H9 (cell line): ENCODE measurements around the gene NAP1L1. TPM values are rescaled to one million over a fixed set of nuclear protein-coding genes. Genes with fewer than 3 reads are reported as not detected.

Experiments used
- DNase-seq: peaks from one replicate; pipeline ENCODE4 v3.0.0-alpha.2; 2017
- H2AFZ ChIP-seq: one replicate; pipeline ENCODE4 v1.6.1; 2013; ENCODE audit warnings: mild to moderate bottlenecking, low read length, control low read depth, moderate library complexity
- H2AK5ac ChIP-seq: 2 replicates; pipeline ENCODE4 v1.6.1; 2013; ENCODE audit warnings: low read length, control low read depth, mixed read lengths; ENCODE audit not compliant: insufficient read length
- H2BK120ac ChIP-seq: one replicate; pipeline ENCODE4 v1.6.1; 2013; ENCODE audit warnings: low read depth, mild to moderate bottlenecking, low read length, control low read depth, inconsistent platforms; ENCODE audit not compliant: poor library complexity, severe bottlenecking
- H2BK12ac ChIP-seq: 2 replicates; pipeline ENCODE4 v1.6.1; 2013; ENCODE audit warnings: low read length, control low read depth, mixed read lengths, low read depth; ENCODE audit not compliant: insufficient read length
- H2BK15ac ChIP-seq: 2 replicates; pipeline ENCODE4 v1.6.1; 2013; ENCODE audit warnings: low read depth, low read length, control low read depth
- H2BK20ac ChIP-seq: one replicate; pipeline ENCODE4 v1.6.1; 2013; ENCODE audit warnings: low read depth, mild to moderate bottlenecking, low read length, control low read depth, inconsistent platforms; ENCODE audit not compliant: poor library complexity, severe bottlenecking
- H2BK5ac ChIP-seq: 2 replicates; pipeline ENCODE4 v1.6.1; 2013; ENCODE audit warnings: low read length, control low read depth, mixed read lengths; ENCODE audit not compliant: insufficient read length
- H3K14ac ChIP-seq: 2 replicates; pipeline ENCODE4 v1.6.1; 2013; ENCODE audit warnings: low read length, control low read depth; ENCODE audit not compliant: insufficient read depth
- H3K18ac ChIP-seq: 2 replicates; pipeline ENCODE4 v1.6.1; 2013; ENCODE audit warnings: low read depth, mild to moderate bottlenecking, mixed read lengths, low read length, control low read depth; ENCODE audit not compliant: insufficient read length
- H3K23ac ChIP-seq: 2 replicates; pipeline ENCODE4 v1.6.1; 2013; ENCODE audit warnings: low read length, control low read depth, mixed read lengths, low read depth; ENCODE audit not compliant: insufficient read length
- H3K23me2 ChIP-seq: 2 replicates; pipeline ENCODE4 v1.6.1; 2013; ENCODE audit warnings: low read depth, mild to moderate bottlenecking, mixed read lengths, low read length, control low read depth; ENCODE audit not compliant: insufficient read length, poor library complexity, severe bottlenecking
- H3K27ac ChIP-seq: 2 replicates; pipeline ENCODE4 v1.5.1; 2013; ENCODE audit warnings: low read length, control low read depth, mixed read lengths, low read depth; ENCODE audit not compliant: insufficient read length
- H3K27me3 ChIP-seq: 2 replicates; pipeline ENCODE4 v1.6.1; 2013; ENCODE audit warnings: low read length, control low read depth, inconsistent platforms; ENCODE audit not compliant: insufficient read depth
- H3K4ac ChIP-seq: 2 replicates; pipeline ENCODE4 v1.6.1; 2013; ENCODE audit warnings: low read depth, mild to moderate bottlenecking, control low read depth, inconsistent platforms, low read length, moderate library complexity
- H3K4me1 ChIP-seq: 2 replicates; pipeline ENCODE4 v1.6.1; 2013; ENCODE audit warnings: low read length, control low read depth, inconsistent platforms; ENCODE audit not compliant: insufficient read depth
- H3K4me2 ChIP-seq: 2 replicates; pipeline ENCODE4 v1.6.1; 2013; ENCODE audit warnings: low read length, control low read depth, mixed read lengths; ENCODE audit not compliant: insufficient read length, insufficient read depth
- H3K56ac ChIP-seq: 2 replicates; pipeline ENCODE4 v1.6.1; 2013; ENCODE audit warnings: low read depth, mild to moderate bottlenecking, mixed read lengths, low read length, control low read depth; ENCODE audit not compliant: insufficient read length
- H3K79me1 ChIP-seq: 2 replicates; pipeline ENCODE4 v1.6.1; 2013; ENCODE audit warnings: low read depth, mild to moderate bottlenecking, moderate library complexity, low read length, control low read depth, inconsistent platforms; ENCODE audit not compliant: insufficient read depth, poor library complexity, severe bottlenecking
- H3K79me2 ChIP-seq: 2 replicates; pipeline ENCODE4 v1.6.1; 2013; ENCODE audit warnings: low read length, control low read depth, inconsistent platforms; ENCODE audit not compliant: insufficient read depth
- H3K9ac ChIP-seq: 2 replicates; pipeline ENCODE4 v1.6.1; 2013; ENCODE audit warnings: low read length, control low read depth, mixed read lengths; ENCODE audit not compliant: insufficient read length; ENCODE audit errors: extremely low read depth
- H3K9me3 ChIP-seq: one replicate; pipeline ENCODE4 v1.6.1; 2013; ENCODE audit warnings: low read depth, low read length, inconsistent platforms; ENCODE audit not compliant: control insufficient read depth
- H3T11ph ChIP-seq: one replicate; pipeline ENCODE4 v1.6.1; 2013; ENCODE audit warnings: mild to moderate bottlenecking, low read length, control low read depth, inconsistent platforms
- H4K20me1 ChIP-seq: one replicate; pipeline ENCODE4 v1.6.1; 2013; ENCODE audit not compliant: control insufficient read depth, insufficient read length, insufficient read depth
- H4K5ac ChIP-seq: 2 replicates; pipeline ENCODE4 v1.6.1; 2013; ENCODE audit warnings: low read depth, mild to moderate bottlenecking, mixed read lengths, low read length, control low read depth; ENCODE audit not compliant: insufficient read length
- H4K8ac ChIP-seq: replicated peaks from 2 replicates; pipeline ENCODE4 v1.6.1; 2013; ENCODE audit warnings: low read length, control low read depth, mixed read lengths, low read depth; ENCODE audit not compliant: insufficient read length
- H4K91ac ChIP-seq: 2 replicates; pipeline ENCODE4 v1.6.1; 2013; ENCODE audit warnings: low read depth, mild to moderate bottlenecking, moderate library complexity, mixed read lengths, low read length, control low read depth; ENCODE audit not compliant: insufficient read length
- H3K27ac Mint-ChIP-seq, 3 experiments: 2 replicates in 2 of 3; 3 replicates in 1 of 3; pipeline ENCODE4 v1.8.0; 2020 to 2021; ENCODE audit warnings: mixed read lengths in 3 of 3, mild to moderate bottlenecking in 1 of 3, moderate library complexity in 1 of 3
- H3K27me3 Mint-ChIP-seq: 2 replicates; pipeline ENCODE4 v1.8.0; 2021; ENCODE audit warnings: low read depth, mild to moderate bottlenecking, moderate library complexity, mixed read lengths
- H3K36me3 Mint-ChIP-seq, 3 experiments: 2 replicates in 2 of 3; 3 replicates in 1 of 3; pipeline ENCODE4 v1.8.0; 2020 to 2021; ENCODE audit warnings: low read depth in 3 of 3, mixed read lengths in 3 of 3; ENCODE audit not compliant: insufficient read depth in 1 of 3
- H3K4me1 Mint-ChIP-seq, 2 experiments: 2 replicates each; pipeline ENCODE4 v1.8.0; 2020; ENCODE audit warnings: mixed read lengths in 2 of 2
- H3K4me3 Mint-ChIP-seq, 2 experiments: 2 replicates in 1 of 2; 3 replicates in 1 of 2; pipeline ENCODE4 v1.8.0; 2020 to 2021; ENCODE audit warnings: mild to moderate bottlenecking in 2 of 2, mixed read lengths in 2 of 2, moderate library complexity in 1 of 2
- H3K9me3 Mint-ChIP-seq, 2 experiments: 2 replicates in 1 of 2; 3 replicates in 1 of 2; pipeline ENCODE4 v1.8.0; 2020; ENCODE audit warnings: mild to moderate bottlenecking in 2 of 2, mixed read lengths in 2 of 2, moderate library complexity in 1 of 2
- CTCF ChIP-seq: fragments of 200-600 bp; sonication (generic); conservative IDR thresholded peaks from 3 replicates; pipeline ENCODE4 v1.8.0; 2021; ENCODE audit warnings: antibody characterized with exemption, mild to moderate bottlenecking
- WGBS: extraction: QIAGEN DNeasy Blood & Tissue Kit; methylation state at CpG from one replicate; pipeline ENCODE4 v1.1.7; 2013; ENCODE audit warnings: missing lambda C conversion rate, low lambda C conversion rate, mixed read lengths; ENCODE audit not compliant: insufficient read length; ENCODE audit errors: extremely low coverage; 5-methylcytosine and 5-hydroxymethylcytosine counted together
- total RNA-seq: library from RNA; stranded (reverse); gene quantifications from 2 replicates; pipeline ENCODE4 v1.2.1, GENCODE V29; 2021

The NAP1L1 gene
- total RNA-seq, 1 experiment from 2014 or later: 1,012 TPM

DNA sequence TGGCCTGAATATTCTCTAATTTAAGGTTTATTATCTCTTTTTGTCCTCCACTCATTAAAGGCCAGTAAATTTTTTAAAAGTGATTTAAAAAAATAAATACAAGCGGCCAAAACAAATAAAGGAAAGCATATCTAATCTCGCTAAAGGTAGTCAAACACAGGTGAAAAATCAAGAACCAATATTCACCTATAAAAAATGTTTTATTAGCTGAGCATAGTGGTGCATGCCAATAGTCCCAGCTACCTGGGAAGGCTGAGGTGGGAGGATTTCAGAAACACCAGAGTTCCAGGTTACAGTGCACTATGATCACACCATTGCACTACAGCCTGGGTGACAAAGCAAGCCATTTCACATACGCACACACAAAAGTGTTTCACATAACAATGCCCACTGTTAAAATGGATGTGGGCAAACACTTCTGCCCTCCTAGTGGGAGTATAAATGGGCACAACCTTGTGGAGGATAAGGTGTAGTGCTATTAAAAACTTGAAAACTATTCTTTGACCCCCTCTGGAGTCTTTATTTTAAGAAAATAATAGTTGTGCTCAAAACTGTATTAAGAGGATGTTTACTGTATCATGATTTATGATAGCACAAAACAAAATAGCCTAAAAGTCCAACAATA is 32.7 kb upstream of the NAP1L1 start:
- Histone ChIP-seq H4K8ac (no peak overlapping the region), H2BK5ac (no peak overlapping the region), H3K4ac (no peak overlapping the region), H3K79me2 (no peaks in the 10 kb centered on the region), H3K4me1 (no peaks in the 10 kb centered on the region), H3K14ac (no peak overlapping the region), H3K27me3 (no peaks in the 10 kb centered on the region), H3K56ac (no peak overlapping the region), H2BK15ac (no peak overlapping the region), H3K9ac (no peak overlapping the region), H3K23me2 (no peaks in the 10 kb centered on the region), H3K27ac (no peak overlapping the region), H3K23ac (no peak overlapping the region), H4K5ac (no peak overlapping the region), H3K9me3 (no peaks in the 10 kb centered on the region), H2AK5ac (no peak overlapping the region), H3K4me2 (no peak overlapping the region), H2BK120ac (no peak overlapping the region), H3K18ac (no peak overlapping the region), H3K79me1 (no peaks in the 10 kb centered on the region), H4K20me1 (no peaks in the 10 kb centered on the region), H2BK20ac (no peak overlapping the region), H2AFZ (no peak overlapping the region), H3T11ph (no peak overlapping the region), H4K91ac (no peak overlapping the region), H2BK12ac (no peak overlapping the region)
- no peaks in the 10 kb centered on the region for H3K9me3 Mint-ChIP-seq
- peak; percentile 22; the same call in 2 of the 3 replicates for TF ChIP-seq CTCF
- H3K4me3 Mint-ChIP-seq: no peak overlapping the region
- H3K27ac Mint-ChIP-seq: no peak overlapping the region
- peaks cover 2% of the 10 kb centered on the region in 2 experiments; a peak in 1 of 4 replicates for H3K4me1 Mint-ChIP-seq
- WGBS: no CpG with 5 or more reads among the region's 3 CpGs
- no peak for DNase-seq
- H3K36me3 Mint-ChIP-seq: no peaks in the 10 kb centered on the region; a peak in 1 of 7 replicates
- no peaks in the 10 kb centered on the region; the same call in 1 of the 2 replicates for H3K27me3 Mint-ChIP-seq
